GM18870 (cell line): ENCODE data around the gene RSRC1.
"Not testable (repeated sequence)": the region's sequence is repeated elsewhere in the genome, so short reads cannot be mapped to it uniquely, and the experiment has no call there.

Source experiments
- ATAC-seq: cut with Tn5 transposase; IDR thresholded peaks from one replicate; pipeline ENCODE4 v1.9.1; 2021; ENCODE audit warnings: moderate library complexity; ENCODE audit not compliant: unreplicated experiment

The RSRC1 gene, protein sequence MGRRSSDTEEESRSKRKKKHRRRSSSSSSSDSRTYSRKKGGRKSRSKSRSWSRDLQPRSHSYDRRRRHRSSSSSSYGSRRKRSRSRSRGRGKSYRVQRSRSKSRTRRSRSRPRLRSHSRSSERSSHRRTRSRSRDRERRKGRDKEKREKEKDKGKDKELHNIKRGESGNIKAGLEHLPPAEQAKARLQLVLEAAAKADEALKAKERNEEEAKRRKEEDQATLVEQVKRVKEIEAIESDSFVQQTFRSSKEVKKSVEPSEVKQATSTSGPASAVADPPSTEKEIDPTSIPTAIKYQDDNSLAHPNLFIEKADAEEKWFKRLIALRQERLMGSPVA

GRCh38 chr3:158109804-158110657 lies at the start of gene RSRC1:
RSRC1 (plus strand) TSS chr3:158110089; CDS start chr3:158122105, 12,016 bp downstream.
- peak; percentile 69 for ATAC-seq

DNA sequence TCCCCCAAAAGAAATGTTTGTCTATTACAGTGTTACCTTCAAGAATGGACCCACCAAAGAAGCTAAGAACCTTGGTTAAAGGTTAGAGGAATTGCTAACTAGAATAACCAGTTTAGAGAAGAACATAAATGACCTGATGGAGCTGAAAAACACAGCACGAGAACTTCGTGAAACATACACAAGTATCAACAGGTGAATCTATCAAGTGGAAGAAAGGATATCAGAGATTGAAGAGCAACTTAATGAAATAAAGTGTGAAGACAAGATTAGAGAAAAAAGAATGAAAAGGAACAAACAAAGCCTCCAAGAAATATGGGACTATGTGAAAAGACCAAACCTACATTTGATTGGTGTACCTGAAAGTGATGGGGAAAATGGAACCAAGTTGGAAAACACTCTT lies 44.3 kb upstream of the RSRC1 start:
- ATAC-seq, result not testable (repeated sequence)

DNA sequence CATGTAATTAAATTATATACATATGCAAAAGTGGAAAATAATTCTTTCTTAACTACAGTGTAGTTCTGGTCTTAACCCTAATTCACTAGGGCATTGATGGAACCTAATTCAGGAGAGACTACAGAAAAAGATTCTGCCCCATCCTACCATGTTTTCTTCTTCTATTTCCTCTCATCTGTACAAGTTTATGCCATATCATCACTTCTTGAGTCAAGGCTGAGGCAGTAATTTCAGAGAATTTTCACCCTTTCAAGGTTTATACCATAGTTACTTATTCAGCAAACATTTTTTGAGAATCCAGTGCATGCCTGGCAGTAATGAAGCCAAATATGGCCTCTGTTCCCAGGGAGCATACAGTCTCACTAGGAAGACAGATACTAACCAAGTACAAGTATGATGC lies 37.1 kb upstream of the RSRC1 start:
- no peak for ATAC-seq

GRCh38 chr3:158074591-158074990 lies 35.3 kb upstream of the RSRC1 start:
- ATAC-seq, result no peak

DNA sequence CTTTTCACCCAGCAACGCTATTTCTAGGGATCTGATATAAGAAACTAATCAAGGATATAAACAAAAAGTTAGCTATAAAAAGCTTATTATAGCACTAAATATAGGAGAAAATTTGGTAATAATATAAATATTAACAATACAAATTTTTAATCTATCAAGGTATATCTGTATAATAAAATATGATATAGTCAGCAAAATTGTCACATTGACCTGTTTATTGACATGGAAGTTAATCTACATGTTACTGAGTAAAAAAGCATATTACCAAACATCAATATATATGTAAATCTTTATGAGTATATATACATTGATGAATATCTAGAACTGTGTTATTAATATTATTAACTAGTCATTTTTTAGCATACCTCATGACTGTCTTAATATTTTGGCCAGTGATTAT lies 30.3 kb upstream of the RSRC1 start:
- ATAC-seq, result no peak

- no peak for ATAC-seq
Observed at GRCh38 chr3:158084651-158085050, 25.2 kb upstream of the RSRC1 start.

- ATAC-seq, result no peak
Observed at GRCh38 chr3:158085358-158085757, 24.5 kb upstream of the RSRC1 start.

GRCh38 chr3:158085931-158086330 lies 24.0 kb upstream of the RSRC1 start:
- no peak for ATAC-seq

GRCh38 chr3:158086361-158086760 lies 23.5 kb upstream of the RSRC1 start:
- no peak for ATAC-seq

DNA sequence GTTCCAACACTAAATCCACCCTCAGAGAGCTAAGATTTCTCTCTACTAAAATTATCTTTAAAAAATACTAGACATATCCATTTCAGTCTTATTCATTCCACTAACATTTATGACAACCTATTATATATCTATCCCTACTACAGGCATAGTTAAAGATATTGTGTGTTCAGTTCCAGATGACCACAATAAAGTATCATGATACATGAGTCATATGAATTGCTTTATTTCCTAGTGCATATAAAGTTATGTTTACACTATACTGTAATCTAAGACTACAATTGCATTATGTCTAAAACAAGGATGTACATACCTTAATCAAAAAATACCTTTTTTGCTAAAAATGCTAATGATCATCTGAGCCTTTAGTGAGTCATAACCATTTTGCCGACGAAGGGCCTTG lies 23.1 kb upstream of the RSRC1 start:
- ATAC-seq, result no peak

DNA sequence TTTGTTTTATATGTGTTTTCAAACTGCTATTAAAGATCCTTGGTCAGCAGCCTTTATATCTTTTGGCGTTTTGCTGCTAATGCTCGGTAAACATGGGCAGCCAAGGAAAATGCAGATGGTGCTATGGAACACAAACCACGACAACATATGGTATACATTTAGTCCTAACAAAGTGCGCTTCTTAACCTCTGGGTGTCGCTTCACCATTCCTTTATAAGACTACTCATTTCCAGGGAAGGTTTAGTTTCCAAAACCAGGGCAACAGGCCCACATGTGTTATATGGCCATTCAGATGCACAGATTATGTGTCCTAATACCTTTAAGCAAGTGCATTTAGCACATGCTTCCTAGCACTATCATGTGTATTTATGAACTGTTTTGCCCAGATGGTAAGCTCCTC lies 18.4 kb upstream of the RSRC1 start:
- no peak for ATAC-seq

DNA sequence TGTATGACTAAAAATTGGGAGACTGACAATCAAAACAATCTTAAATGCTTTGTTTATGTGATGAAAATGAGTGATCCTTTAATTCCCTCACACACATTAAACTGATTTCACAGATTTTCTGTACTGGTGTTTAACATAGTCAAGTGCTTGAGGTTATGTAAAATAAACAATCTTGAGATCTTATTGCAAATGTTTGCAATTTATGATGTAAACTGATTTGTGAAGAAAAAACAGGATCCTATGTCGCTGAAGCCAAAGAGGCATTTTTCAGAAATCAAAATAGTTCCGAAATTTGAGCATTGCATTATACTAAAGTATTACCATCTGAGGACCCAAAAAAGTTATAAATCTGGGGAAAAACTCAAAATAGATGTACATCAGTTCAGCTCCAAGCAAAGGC lies 16.4 kb upstream of the RSRC1 start:
- no peak for ATAC-seq

DNA sequence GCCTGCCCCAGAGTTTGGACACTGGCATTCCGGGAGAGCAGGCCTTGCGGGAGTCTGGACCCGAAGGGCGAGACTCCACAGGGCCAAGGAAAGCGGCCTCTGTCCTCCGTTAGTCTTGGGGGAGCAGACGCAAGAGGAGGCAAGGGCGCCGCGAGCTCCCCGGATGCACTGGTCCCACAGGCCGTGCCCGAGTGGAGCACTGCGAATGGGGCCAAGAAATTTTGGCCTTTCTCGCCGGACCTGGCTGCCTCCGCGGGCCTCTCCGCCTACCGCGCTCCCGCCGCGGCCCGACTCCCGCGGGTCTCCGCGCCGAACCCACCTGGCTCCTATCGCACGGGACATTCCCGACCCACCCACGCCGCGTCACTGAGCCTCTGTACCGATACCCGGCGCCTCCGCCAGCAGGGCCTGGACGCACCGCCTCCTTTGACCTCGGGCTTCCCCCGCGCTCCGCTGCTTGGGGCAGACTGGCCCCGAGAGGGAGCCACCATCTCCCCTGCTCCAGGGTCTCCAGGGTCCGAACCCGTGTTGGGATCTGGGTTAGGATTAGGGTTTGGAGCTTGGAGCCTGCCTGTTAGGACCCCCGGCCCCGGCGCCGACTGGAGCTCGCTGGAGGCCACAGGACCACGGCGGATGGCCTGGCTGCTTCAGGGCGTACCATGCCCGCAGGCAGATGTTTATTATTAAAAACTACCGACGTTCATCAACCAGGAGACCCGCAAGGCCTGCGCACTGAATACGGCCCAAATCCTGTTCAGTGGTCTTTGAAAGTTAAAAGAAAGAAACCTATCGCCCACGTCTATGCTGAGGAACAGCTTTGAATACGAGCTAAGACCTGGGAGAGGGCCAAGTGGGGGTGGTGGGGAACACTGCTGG lies 15.4 kb upstream of the RSRC1 start:
- ATAC-seq, result peak; percentile 35

DNA sequence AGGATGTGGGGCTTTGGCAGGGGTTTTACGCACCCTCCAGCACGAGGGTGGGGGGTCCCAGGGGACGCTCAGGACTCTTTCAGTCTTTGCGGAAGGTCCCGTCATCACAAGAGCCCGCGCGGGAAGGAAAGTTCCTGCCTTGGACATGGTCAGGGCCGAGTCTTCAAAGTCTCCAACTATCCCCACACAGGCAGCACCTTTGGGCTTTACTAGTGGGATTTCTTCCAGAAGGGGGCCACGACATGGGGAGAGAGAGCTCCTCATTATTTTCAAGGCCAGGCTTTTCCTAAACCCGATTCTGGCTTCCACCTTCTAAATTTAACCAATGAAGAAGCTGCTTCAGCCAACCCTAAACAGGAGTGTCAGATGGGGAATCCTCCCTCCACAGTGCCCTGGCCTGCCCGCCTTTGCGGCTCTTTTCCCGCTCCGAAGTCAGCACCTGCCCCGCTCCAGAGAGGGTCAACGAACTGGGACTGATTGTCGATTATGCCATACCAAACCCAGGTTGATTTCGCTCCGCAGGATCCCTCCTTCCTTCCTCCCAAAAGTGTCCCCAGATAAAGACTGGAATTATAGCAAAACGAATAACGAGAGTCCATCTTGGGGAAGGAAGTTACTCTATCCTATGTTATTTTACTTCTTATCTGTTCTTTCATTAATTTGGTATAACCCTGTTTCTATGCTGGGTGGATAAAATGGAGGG lies 14.6 kb upstream of the RSRC1 start:
- peak; percentile 6 for ATAC-seq

- no peak for ATAC-seq
Observed at GRCh38 chr3:158095814-158096704, 13.8 kb upstream of the RSRC1 start.

DNA sequence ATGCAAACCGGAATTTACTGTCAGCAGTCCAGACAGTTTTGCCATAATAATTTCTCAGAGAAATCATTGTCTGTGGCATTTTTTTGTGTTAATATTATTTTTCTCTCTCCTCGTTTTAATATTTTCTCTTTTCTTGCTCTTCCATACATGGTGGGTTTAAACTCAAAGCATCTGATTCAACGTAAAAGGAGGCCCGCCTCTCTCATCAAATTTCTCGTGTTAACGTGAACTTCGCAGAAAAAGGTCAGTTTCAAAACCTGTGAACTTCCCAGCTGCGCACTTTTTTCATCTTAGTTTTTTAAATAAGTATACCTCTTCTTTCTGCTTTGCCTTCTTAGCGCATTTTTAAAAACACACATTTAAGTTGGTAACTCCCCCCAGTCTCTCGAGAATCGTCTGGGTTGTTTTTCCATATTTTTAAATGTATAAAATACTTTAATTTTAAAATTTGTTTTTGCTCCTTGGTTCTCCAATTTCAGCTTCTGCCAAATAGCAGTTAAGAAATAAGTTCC lies 12.8 kb upstream of the RSRC1 start:
- ATAC-seq, result no peak

DNA sequence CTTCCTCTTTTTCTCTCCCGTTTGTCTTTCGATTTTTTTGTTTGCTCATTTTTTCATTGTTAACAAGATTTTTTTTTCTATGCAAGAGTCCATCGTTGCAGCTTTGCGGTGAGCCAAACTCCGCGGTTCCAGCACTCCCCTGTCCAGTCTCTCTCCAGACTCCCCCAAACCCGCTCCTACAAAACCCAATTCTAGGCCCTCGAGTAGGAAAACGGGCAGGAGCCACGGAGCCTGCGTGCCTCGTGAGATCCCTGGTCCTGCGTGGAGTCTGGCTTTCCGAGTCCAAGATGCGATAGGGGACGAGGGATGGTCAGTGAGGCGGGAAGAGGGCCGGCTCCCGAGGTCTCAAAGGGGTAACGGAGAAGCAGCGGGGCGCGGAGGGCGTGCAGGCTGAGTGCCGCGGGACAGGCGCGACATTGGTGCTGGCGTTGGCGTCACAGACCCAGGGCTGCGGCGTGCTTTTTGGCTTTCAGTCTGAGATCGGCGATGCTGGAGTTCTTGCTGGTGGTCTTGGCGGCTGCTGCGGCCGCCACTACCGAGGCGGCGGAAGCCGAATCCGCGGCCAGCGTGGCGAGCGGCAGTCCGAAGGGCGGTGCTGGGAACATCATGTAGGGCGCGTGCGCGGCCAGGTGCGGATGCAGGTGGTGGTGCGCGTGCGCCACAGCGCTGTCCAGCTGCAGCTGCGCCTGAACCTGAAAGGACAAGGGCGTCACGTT lies 12.1 kb upstream of the RSRC1 start:
- peak; percentile 83 for ATAC-seq

- ATAC-seq, result no peak
Observed at GRCh38 chr3:158098309-158098639, 11.6 kb upstream of the RSRC1 start.
